ENCODE results near the gene BANP. TPM values are rescaled to one million over a fixed set of nuclear protein-coding genes. Genes with fewer than 3 reads are reported as not detected.

The BANP gene
- total and polyA plus RNA-seq, 2 experiments from 2014 or later, result 14.8 TPM

DNA sequence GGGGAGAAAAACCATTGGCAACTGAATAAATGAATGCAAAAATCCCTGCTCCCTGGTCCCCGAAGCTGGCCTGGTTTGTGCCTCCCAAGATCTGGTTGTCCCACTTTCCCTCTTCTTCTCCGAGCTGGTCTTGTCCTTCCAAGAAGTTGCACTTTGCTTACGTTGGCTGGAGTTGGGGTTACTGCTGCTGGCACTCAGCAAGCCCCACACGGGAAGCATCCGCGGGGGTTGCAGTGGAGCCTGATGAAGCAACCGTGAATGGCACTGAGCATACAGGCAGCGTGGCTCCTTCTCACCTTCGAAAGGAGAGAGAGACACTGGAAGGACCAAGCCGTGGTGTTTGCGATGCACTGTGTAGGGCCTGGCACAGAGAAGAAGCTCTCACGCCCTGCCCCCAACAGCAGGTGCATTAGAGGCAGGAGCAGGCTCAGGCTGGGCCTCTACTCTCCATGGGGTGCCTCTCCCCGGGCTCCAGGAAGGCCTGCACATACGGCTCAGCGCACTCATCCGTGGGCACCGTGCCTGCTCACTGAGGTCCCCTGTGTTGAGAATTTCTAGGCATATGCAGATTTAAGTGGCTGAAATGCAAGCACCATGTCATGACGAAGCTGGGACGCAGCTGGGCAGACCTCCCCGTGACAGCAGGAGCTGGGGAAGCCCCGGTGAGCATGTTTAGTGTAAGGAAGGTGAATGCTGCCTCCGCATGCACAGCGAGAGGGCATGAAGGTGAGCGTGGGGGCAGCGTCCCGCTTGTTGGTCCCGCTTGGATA lies 27.0 kb upstream of the BANP start:
- Histone ChIP-seq H3K79me2 (ENCODE audit: insufficient read depth) (no peaks in the 10 kb centered on the region), H3K4me2 (ENCODE audit: unreplicated experiment) (no peak overlapping the region), H3K27ac (no peak overlapping the region), H4K20me1 (ENCODE audit: insufficient read depth) (no peaks in the 10 kb centered on the region), H3K9me2 (ENCODE audit: insufficient read depth) (no peaks in the 10 kb centered on the region), H3K9me3 (ENCODE audit: low read depth) (no peaks in the 10 kb centered on the region), H3K36me3 (ENCODE audit: low read depth) (no peaks in the 10 kb centered on the region), H3K4me1 (ENCODE audit: insufficient read depth) (no peaks in the 10 kb centered on the region), H3K27me3 (replicated peaks; ENCODE audit: insufficient read depth) (no peaks in the 10 kb centered on the region), H2AFZ (no peak overlapping the region), H3K9ac (no peak overlapping the region), H3K4me3 (no peak overlapping the region), H3F3A (ENCODE audit: insufficient read depth) (no peaks in the 10 kb centered on the region)
- 74 to 79% methylated on average over 26 to 27 of the region's 27 CpGs for WGBS, 2 experiments (ENCODE audit: low coverage in 1 of 2, low lambda C conversion rate in 2 of 2, missing lambda C conversion rate in 2 of 2)
- in situ Hi-C loops (cut with MboI), result no loop called here
- no peak for DNase-seq
- TF ChIP-seq EZH2phosphoT487 (IDR thresholded peaks at IDR 0.05; ENCODE audit: insufficient read depth, low read depth), result no peak
- TF ChIP-seq EZH2 (IDR thresholded peaks at IDR 0.05; ENCODE audit: insufficient read depth, poor library complexity, severe bottlenecking), result no peak

DNA sequence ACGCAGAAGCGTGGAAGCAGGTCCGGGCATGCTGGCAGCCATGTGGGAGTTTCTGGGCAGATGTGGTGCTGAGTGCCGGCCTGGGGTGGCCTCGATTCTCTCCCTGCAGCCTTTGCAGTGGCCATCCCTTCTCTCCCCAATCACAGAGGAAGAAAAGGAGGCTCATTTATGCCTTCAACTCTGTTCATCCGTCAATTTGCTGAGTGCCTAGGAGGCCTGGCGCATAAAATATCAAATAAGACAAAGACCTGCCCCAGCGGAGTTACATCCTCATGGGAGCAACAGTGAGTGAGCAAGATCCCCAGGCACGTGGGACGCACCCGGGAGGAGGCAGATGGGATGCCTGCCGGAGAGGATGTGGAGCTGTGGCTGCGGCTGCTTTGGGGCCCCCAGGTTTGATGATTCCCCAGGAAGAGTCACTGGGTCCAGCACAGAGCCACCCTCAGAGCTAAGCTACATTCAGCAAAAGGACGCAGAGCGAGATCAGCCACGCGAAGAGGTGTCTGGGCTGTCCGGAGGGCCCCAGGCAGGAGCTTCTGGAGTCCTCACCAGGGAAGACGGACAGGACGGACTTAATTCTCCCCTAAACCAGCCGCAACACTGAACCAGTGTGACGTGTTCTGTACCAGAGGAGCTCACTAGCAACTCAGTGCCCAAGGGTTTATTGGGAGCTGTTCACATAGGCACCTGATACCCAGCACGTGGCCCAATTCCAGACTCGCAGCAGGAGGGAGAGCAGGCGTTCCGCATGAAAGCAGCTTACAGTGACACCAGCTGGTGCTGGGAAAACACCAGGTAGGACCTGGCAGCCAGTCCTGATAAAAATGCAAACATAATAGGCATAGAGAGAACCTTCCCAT lies 26.2 kb upstream of the BANP start:
- DNase-seq, result no peak
- no peaks in the 10 kb centered on the region for H3K36me3 ChIP-seq (ENCODE audit: low read depth)
- 76 to 81% methylated on average over 26 of the region's 26 CpGs for WGBS, 2 experiments (ENCODE audit: low coverage in 1 of 2, low lambda C conversion rate in 2 of 2, missing lambda C conversion rate in 2 of 2)
- H3K9me2 ChIP-seq (ENCODE audit: insufficient read depth), result no peaks in the 10 kb centered on the region
- no peaks in the 10 kb centered on the region for H3K9me3 ChIP-seq (ENCODE audit: low read depth)
- H4K20me1 ChIP-seq (ENCODE audit: insufficient read depth), result no peaks in the 10 kb centered on the region
- no peak overlapping the region for H3K4me3 ChIP-seq
- no peak overlapping the region for H3K4me2 ChIP-seq (ENCODE audit: unreplicated experiment)
- no peaks in the 10 kb centered on the region for H3K79me2 ChIP-seq (ENCODE audit: insufficient read depth)
- no peak overlapping the region for H3K27ac ChIP-seq
- H2AFZ ChIP-seq, result no peak overlapping the region
- no peak overlapping the region for H3K9ac ChIP-seq
- TF ChIP-seq EZH2 (IDR thresholded peaks at IDR 0.05; ENCODE audit: insufficient read depth, poor library complexity, severe bottlenecking) (no peak), EZH2phosphoT487 (IDR thresholded peaks at IDR 0.05; ENCODE audit: insufficient read depth, low read depth) (no peak)
- no peaks in the 10 kb centered on the region for H3F3A ChIP-seq (ENCODE audit: insufficient read depth)
- H3K27me3 ChIP-seq (replicated peaks; ENCODE audit: insufficient read depth), result no peaks in the 10 kb centered on the region
- no peaks in the 10 kb centered on the region for H3K4me1 ChIP-seq (ENCODE audit: insufficient read depth)
- in situ Hi-C loops (cut with MboI), result no loop called here

DNA sequence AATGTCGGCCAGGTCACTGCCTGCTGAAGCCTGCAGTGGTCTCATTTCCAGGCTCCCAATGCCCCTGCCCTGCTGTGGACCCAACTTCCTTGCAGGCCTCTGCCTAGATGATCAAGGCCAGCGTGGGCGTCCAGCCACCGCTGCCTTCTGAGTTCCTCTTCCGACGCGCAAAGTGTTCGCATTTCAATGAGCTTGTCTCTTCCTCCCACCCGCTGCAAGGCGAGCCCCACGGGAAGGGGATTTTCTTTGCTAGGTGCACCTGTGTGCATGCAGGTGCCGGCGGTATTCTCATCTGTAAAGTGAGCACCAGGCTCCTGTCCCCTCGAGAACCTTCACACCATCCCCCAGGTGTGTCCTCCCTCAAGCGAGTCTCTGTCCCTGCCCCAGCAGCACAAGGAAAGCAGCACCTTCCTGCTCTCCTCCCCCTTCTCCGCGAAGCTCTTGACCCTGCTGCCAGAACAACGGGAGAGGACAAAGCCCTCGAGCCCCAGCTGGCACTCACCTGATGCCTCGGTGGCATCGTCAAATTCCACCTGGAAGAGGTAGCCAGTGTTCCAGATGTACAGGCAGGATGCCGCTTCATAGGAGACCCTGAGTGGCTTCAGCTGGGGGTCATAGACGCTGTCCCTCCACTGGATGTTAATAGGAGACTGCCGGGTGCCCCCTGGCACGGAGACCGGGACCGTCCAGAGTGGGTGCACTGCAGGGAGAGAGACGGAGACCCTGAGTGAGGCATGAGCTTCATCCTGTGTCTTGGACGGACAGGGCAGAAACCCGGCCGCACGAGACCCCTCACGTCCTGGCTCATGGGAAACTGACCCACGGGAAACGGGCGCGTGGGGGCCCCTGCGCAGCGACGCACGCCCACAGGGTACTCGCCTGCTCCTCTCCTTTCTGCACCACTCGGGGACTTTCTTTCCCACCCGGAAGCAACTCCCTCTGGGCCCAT lies 24.7 kb upstream of the BANP start:
- Histone ChIP-seq H3K9me2 (ENCODE audit: insufficient read depth) (no peaks in the 10 kb centered on the region), H3K4me3 (no peak overlapping the region), H3K4me2 (ENCODE audit: unreplicated experiment) (no peak overlapping the region), H2AFZ (no peak overlapping the region), H3F3A (ENCODE audit: insufficient read depth) (no peaks in the 10 kb centered on the region), H4K20me1 (ENCODE audit: insufficient read depth) (no peaks in the 10 kb centered on the region), H3K27ac (no peak overlapping the region), H3K27me3 (replicated peaks; ENCODE audit: insufficient read depth) (no peaks in the 10 kb centered on the region), H3K79me2 (ENCODE audit: insufficient read depth) (no peaks in the 10 kb centered on the region), H3K36me3 (ENCODE audit: low read depth) (no peaks in the 10 kb centered on the region), H3K4me1 (ENCODE audit: insufficient read depth) (no peaks in the 10 kb centered on the region), H3K9me3 (ENCODE audit: low read depth) (no peaks in the 10 kb centered on the region), H3K9ac (no peak overlapping the region)
- 80 to 82% methylated on average over 33 to 42 of the region's 44 CpGs for WGBS, 2 experiments (ENCODE audit: low coverage in 1 of 2, low lambda C conversion rate in 2 of 2, missing lambda C conversion rate in 2 of 2)
- no peak for DNase-seq
- TF ChIP-seq EZH2phosphoT487 (IDR thresholded peaks at IDR 0.05; ENCODE audit: insufficient read depth, low read depth) (no peak), EZH2 (IDR thresholded peaks at IDR 0.05; ENCODE audit: insufficient read depth, poor library complexity, severe bottlenecking) (no peak)
- in situ Hi-C loops (cut with MboI), result no loop called here

DNA sequence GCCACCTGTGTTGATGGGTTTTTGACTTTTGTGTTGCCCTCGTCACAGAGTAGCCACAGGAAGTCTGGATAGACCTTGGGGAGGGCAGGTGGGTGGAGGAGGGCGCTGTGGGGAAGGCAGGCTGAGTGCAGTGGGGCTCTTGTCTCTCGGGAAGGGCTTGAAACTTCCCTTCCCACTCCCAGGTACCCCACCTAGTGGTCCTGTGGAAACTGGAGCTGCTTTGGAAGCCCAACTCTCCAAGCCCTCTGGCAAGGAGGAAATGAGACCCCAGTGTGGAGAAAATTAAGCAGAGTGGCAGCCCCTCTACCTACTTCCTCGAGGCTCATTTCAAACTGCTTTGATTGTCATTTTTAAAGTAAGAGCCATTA lies 24.1 kb upstream of the BANP start:
- in situ Hi-C loops (cut with MboI), result no loop called here
- Histone ChIP-seq H3K4me3 (no peak overlapping the region), H3K9me3 (ENCODE audit: low read depth) (no peaks in the 10 kb centered on the region), H3F3A (ENCODE audit: insufficient read depth) (no peaks in the 10 kb centered on the region), H3K4me1 (ENCODE audit: insufficient read depth) (no peaks in the 10 kb centered on the region), H3K4me2 (ENCODE audit: unreplicated experiment) (no peak overlapping the region), H3K36me3 (ENCODE audit: low read depth) (no peaks in the 10 kb centered on the region), H2AFZ (no peak overlapping the region), H3K9ac (no peak overlapping the region), H3K27ac (no peak overlapping the region), H3K79me2 (ENCODE audit: insufficient read depth) (no peaks in the 10 kb centered on the region), H3K9me2 (ENCODE audit: insufficient read depth) (no peaks in the 10 kb centered on the region), H3K27me3 (replicated peaks; ENCODE audit: insufficient read depth) (no peaks in the 10 kb centered on the region), H4K20me1 (ENCODE audit: insufficient read depth) (no peaks in the 10 kb centered on the region)
- TF ChIP-seq EZH2 (IDR thresholded peaks at IDR 0.05; ENCODE audit: insufficient read depth, poor library complexity, severe bottlenecking), result no peak
- TF ChIP-seq EZH2phosphoT487 (IDR thresholded peaks at IDR 0.05; ENCODE audit: insufficient read depth, low read depth), result no peak
- DNase-seq, result no peak
- 33 to 34% methylated on average over 4 of the region's 4 CpGs for WGBS, 2 experiments (ENCODE audit: low coverage in 1 of 2, low lambda C conversion rate in 2 of 2, missing lambda C conversion rate in 2 of 2)

Measured in GM23248 (cell line).